NT2/D1 (cell line): ENCODE measurements around the gene LRRFIP1.

Experiments used
- SUZ12 ChIP-seq: IDR thresholded peaks from 2 replicates; pipeline ENCODE4 v1.6.1; 2011; ENCODE audit not compliant: insufficient read length, insufficient read depth; ENCODE audit errors: extremely low read depth
- YY1 ChIP-seq: IDR thresholded peaks from 2 replicates; pipeline ENCODE4 v1.6.1; 2011; ENCODE audit not compliant: insufficient read length, insufficient read depth
- ZNF274 ChIP-seq: IDR thresholded peaks from 2 replicates; pipeline ENCODE4 v1.6.1; 2011; ENCODE audit warnings: mild to moderate bottlenecking, low read depth, low read length

GRCh38 chr2:237698358-237698694 is 70.9 kb downstream of the LRRFIP1 start:
- TF ChIP-seq SUZ12: no peak
- TF ChIP-seq YY1: no peak
- TF ChIP-seq ZNF274: no peak
